H1 (cell line): ENCODE results near the gene DISP3. TPM values are rescaled to one million over a fixed set of nuclear protein-coding genes. Genes with fewer than 3 reads are reported as not detected.

Source experiments
- CTCF ChIA-PET: fragments of 300-600 bp; sonication (Branson Sonifier 250); formaldehyde crosslinking; loops from one replicate; lab custom pipeline; 2021; ENCODE audit not compliant: partially characterized antibody; lab: Charles Lee
- POLR2A ChIA-PET: fragments of 300-600 bp; sonication (Branson Sonifier 250); formaldehyde crosslinking; loops from one replicate; lab custom pipeline; 2021; ENCODE audit warnings: inconsistent platforms; ENCODE audit not compliant: partially characterized antibody; lab: Charles Lee
- DNase-seq, 2 experiments: peaks; one replicate each; pipeline versions ENCODE4 v3.0.0 to v3.0.0-alpha.2; 2010 to 2022; ENCODE audit warnings: low spot score in 2 of 2, low read depth in 1 of 2, mixed read lengths in 1 of 2
- FAIRE-seq: peaks from 2 replicates; lab custom pipeline; 2011; peaks lifted over from hg19 to GRCh38; lab: Jason Lieb, UNC
- H2AFZ ChIP-seq: 2 replicates; pipeline ENCODE4 v1.8.1; 2012; ENCODE audit warnings: low read length, inconsistent platforms
- H2AK5ac ChIP-seq: 2 replicates; pipeline ENCODE4 v1.6.1; 2013; ENCODE audit warnings: low read depth, low read length
- H2BK120ac ChIP-seq: replicated peaks from 2 replicates; pipeline ENCODE3; 2013; ENCODE audit warnings: low read depth, low read length, inconsistent platforms
- H2BK12ac ChIP-seq: 2 replicates; pipeline ENCODE4 v1.6.1; 2013; ENCODE audit warnings: low read depth, low read length
- H2BK15ac ChIP-seq: 2 replicates; pipeline ENCODE4 v1.6.1; 2013; ENCODE audit warnings: low read length
- H2BK20ac ChIP-seq: 2 replicates; pipeline ENCODE4 v1.6.1; 2013; ENCODE audit warnings: low read length
- H2BK5ac ChIP-seq: 2 replicates; pipeline ENCODE4 v1.6.1; 2013; ENCODE audit warnings: low read depth, low read length
- H3K14ac ChIP-seq: 2 replicates; pipeline ENCODE4 v1.6.1; 2013; ENCODE audit warnings: inconsistent platforms; ENCODE audit not compliant: insufficient read length
- H3K18ac ChIP-seq: 2 replicates; pipeline ENCODE4 v1.6.1; 2013; ENCODE audit warnings: low read length; ENCODE audit errors: extremely low read depth
- H3K23ac ChIP-seq: 2 replicates; pipeline ENCODE4 v1.6.1; 2013; ENCODE audit warnings: inconsistent platforms; ENCODE audit not compliant: insufficient read length
- H3K23me2 ChIP-seq: 2 replicates; pipeline ENCODE4 v1.6.1; 2013; ENCODE audit warnings: low read depth, low read length
- H3K27ac ChIP-seq: 2 replicates; pipeline ENCODE4 v1.6.1; 2011; ENCODE audit warnings: low read depth, low read length, inconsistent platforms
- H3K27me3 ChIP-seq, 4 experiments: replicated peaks in 1 of 4; 1 replicate in 1 of 4; 2 replicates in 3 of 4; pipeline versions ENCODE4 v1.6.1 to v1.8.1; 2011 to 2013; ENCODE audit warnings: low read length in 3 of 4, mild to moderate bottlenecking in 3 of 4, inconsistent platforms in 2 of 4, mixed read lengths in 2 of 4, moderate library complexity in 1 of 4; ENCODE audit not compliant: control insufficient read depth in 3 of 4, insufficient read depth in 3 of 4; ENCODE audit errors: extremely low read depth in 1 of 4
- H3K36me3 ChIP-seq, 4 experiments: 2 replicates each; pipeline versions ENCODE4 v1.6.1 to v1.8.1; 2011 to 2013; ENCODE audit warnings: mild to moderate bottlenecking in 4 of 4, low read length in 3 of 4, moderate library complexity in 2 of 4, control low read depth in 1 of 4, inconsistent platforms in 1 of 4; ENCODE audit not compliant: insufficient read depth in 4 of 4, control insufficient read depth in 2 of 4
- H3K4ac ChIP-seq: replicated peaks from 2 replicates; pipeline ENCODE3; 2013; ENCODE audit warnings: low read length, low read depth, mixed read lengths, inconsistent platforms; ENCODE audit not compliant: insufficient read length
- H3K4me1 ChIP-seq, 4 experiments: replicated peaks in 1 of 4; 1 replicate in 1 of 4; 2 replicates in 3 of 4; pipeline versions ENCODE4 v1.6.1 to v1.8.1; 2011 to 2013; ENCODE audit warnings: low read length in 3 of 4, inconsistent platforms in 2 of 4, mixed read lengths in 1 of 4; ENCODE audit not compliant: insufficient read depth in 4 of 4, control insufficient read depth in 3 of 4
- H3K4me2 ChIP-seq, 2 experiments: 2 replicates each; pipeline versions ENCODE4 v1.6.1 to v1.8.1; 2011 to 2013; ENCODE audit warnings: low read depth in 2 of 2, low read length in 2 of 2, control low read depth in 1 of 2, inconsistent platforms in 1 of 2, mild to moderate bottlenecking in 1 of 2; ENCODE audit not compliant: insufficient read depth in 1 of 2
- H3K4me3 ChIP-seq, 4 experiments: fragments of 200-600, 300-600 bp in 1 of 4; sonication (generic), shearing (Covaris generic), sonication (Bioruptor Twin) in 1 of 4; 2 replicates each; pipeline versions ENCODE4 v1.5.1 to v1.8.1; 2011 to 2016; ENCODE audit warnings: low read length in 4 of 4, low read depth in 3 of 4, control low read depth in 2 of 4, inconsistent platforms in 2 of 4, mild to moderate bottlenecking in 2 of 4, mixed read lengths in 1 of 4, moderate library complexity in 1 of 4; ENCODE audit not compliant: insufficient read depth in 2 of 4; ENCODE audit errors: extremely low read depth in 1 of 4
- H3K56ac ChIP-seq: replicated peaks from 2 replicates; pipeline ENCODE3; 2013; ENCODE audit warnings: low read depth, mild to moderate bottlenecking, mixed read lengths, low read length, inconsistent platforms; ENCODE audit not compliant: insufficient read length
- H3K79me1 ChIP-seq: 2 replicates; pipeline ENCODE4 v1.6.1; 2013; ENCODE audit warnings: low read depth, low read length, control low read depth
- H3K79me2 ChIP-seq, 2 experiments: 2 replicates each; pipeline versions ENCODE4 v1.6.1 to v1.8.1; 2012 to 2013; ENCODE audit warnings: low read length in 2 of 2, mild to moderate bottlenecking in 2 of 2, inconsistent platforms in 1 of 2; ENCODE audit not compliant: insufficient read depth in 2 of 2, control insufficient read depth in 1 of 2
- H3K9ac ChIP-seq, 4 experiments: replicated peaks in 1 of 4; 1 replicate in 1 of 4; 2 replicates in 3 of 4; pipeline versions ENCODE4 v1.6.1 to v1.8.1; 2011 to 2013; ENCODE audit warnings: low read depth in 3 of 4, low read length in 3 of 4, control low read depth in 2 of 4, mild to moderate bottlenecking in 2 of 4, moderate library complexity in 2 of 4, inconsistent platforms in 1 of 4; ENCODE audit errors: extremely low read depth in 1 of 4
- H3K9me3 ChIP-seq, 2 experiments: 2 replicates each; pipeline versions ENCODE4 v1.6.1 to v1.8.1; 2012 to 2013; ENCODE audit warnings: mild to moderate bottlenecking in 2 of 2, moderate library complexity in 2 of 2, control low read depth in 1 of 2, inconsistent platforms in 1 of 2, low read depth in 1 of 2, low read length in 1 of 2, mixed read lengths in 1 of 2; ENCODE audit not compliant: insufficient read depth in 2 of 2
- H4K20me1 ChIP-seq, 2 experiments: replicated peaks in 1 of 2; 2 replicates each; pipeline versions ENCODE3 to v1.8.1; 2011 to 2013; ENCODE audit warnings: inconsistent platforms in 2 of 2, low read length in 2 of 2, mild to moderate bottlenecking in 1 of 2; ENCODE audit not compliant: insufficient read depth in 2 of 2, control insufficient read depth in 1 of 2
- H4K5ac ChIP-seq: 2 replicates; pipeline ENCODE4 v1.6.1; 2013; ENCODE audit warnings: low read length, low read depth, mixed read lengths, inconsistent platforms; ENCODE audit not compliant: insufficient read length
- H4K8ac ChIP-seq: 2 replicates; pipeline ENCODE4 v1.8.0; 2013; ENCODE audit warnings: mild to moderate bottlenecking, moderate library complexity, low read length, inconsistent platforms; ENCODE audit not compliant: insufficient read depth; ENCODE audit errors: extremely low read depth
- H4K91ac ChIP-seq: replicated peaks from 2 replicates; pipeline ENCODE3; 2013; ENCODE audit warnings: low read length, mixed read lengths, inconsistent platforms; ENCODE audit not compliant: insufficient read length
- ASH2L ChIP-seq: fragments of 200-600, 300-600 bp; sonication (generic); IDR thresholded peaks from one replicate; pipeline ENCODE4 v1.7.1; 2017; ENCODE audit warnings: low read length
- BACH1 ChIP-seq: IDR thresholded peaks from 2 replicates; pipeline ENCODE4 v1.6.1; 2012; ENCODE audit warnings: low read length, improper control_type of control experiment
- CHD2 ChIP-seq: IDR thresholded peaks from 2 replicates; pipeline ENCODE4 v1.6.1; 2012; ENCODE audit warnings: low read length, improper control_type of control experiment
- CREB1 ChIP-seq: IDR thresholded peaks from 2 replicates; pipeline ENCODE4 v1.6.1; 2012; ENCODE audit warnings: inconsistent platforms
- MAFK ChIP-seq: IDR thresholded peaks from 2 replicates; pipeline ENCODE4 v1.6.1; 2012; ENCODE audit warnings: low read depth, mild to moderate bottlenecking, improper control_type of control experiment, low read length
- SAP30 ChIP-seq: fragments of 300-600 bp; sonication (generic); IDR thresholded peaks from 2 replicates; pipeline ENCODE4 v1.7.1; 2012; ENCODE audit warnings: low read length, moderate library complexity, mild to moderate bottlenecking, inconsistent platforms; ENCODE audit not compliant: insufficient read depth, insufficient replicate concordance
- SIN3A ChIP-seq, 2 experiments: IDR thresholded peaks in 1 of 2; conservative IDR thresholded peaks in 1 of 2; 2 replicates each; pipeline ENCODE4 v1.6.1; 2011 to 2012; ENCODE audit warnings: low read length in 2 of 2, improper control_type of control experiment in 1 of 2, low read depth in 1 of 2, mild to moderate bottlenecking in 1 of 2
- SIX5 ChIP-seq: IDR thresholded peaks from 2 replicates; pipeline ENCODE4 v1.6.1; 2011; ENCODE audit warnings: mild to moderate bottlenecking, low read depth, low read length
- SP2 ChIP-seq: IDR thresholded peaks from 2 replicates; pipeline ENCODE4 v1.6.1; 2012; ENCODE audit warnings: mild to moderate bottlenecking, low read length, inconsistent platforms
- SP4 ChIP-seq: IDR thresholded peaks from 2 replicates; pipeline ENCODE4 v1.6.1; 2012; ENCODE audit warnings: low read length, inconsistent platforms
- TAF1 ChIP-seq: IDR thresholded peaks from 2 replicates; pipeline ENCODE4 v1.6.1; 2011; ENCODE audit warnings: mild to moderate bottlenecking, low read depth, low read length
- WGBS, 2 experiments: shearing (Covaris generic) in 1 of 2; methylation state at CpG; one replicate each; pipeline versions ENCODE4 v1.1.6 to v1.1.7; 2013 to 2015; ENCODE audit warnings: low lambda C conversion rate in 2 of 2, mixed read lengths in 2 of 2, inconsistent platforms in 1 of 2, low coverage in 1 of 2, missing lambda C conversion rate in 1 of 2; ENCODE audit not compliant: insufficient replicate concordance in 2 of 2, insufficient coverage in 1 of 2, insufficient read length in 1 of 2; ENCODE audit errors: extremely low coverage in 1 of 2, missing lambda C conversion rate in 1 of 2; 5-methylcytosine and 5-hydroxymethylcytosine counted together
- polyA plus RNA-seq, 7 experiments: library from polyadenylated mRNA; depleted of rRNA in 3 of 7; stranded (reverse) in 5 of 7; unstranded in 2 of 7; fragments of >200 nt in 5 of 7; fragments of 200-250 nt in 2 of 7; gene quantifications; 1 replicate in 5 of 7; 2 replicates in 1 of 7; 4 replicates in 1 of 7; pipeline versions ENCODE4 v1.2.1 to v1.2.3, GENCODE V29; 2011 to 2013; ENCODE audit warnings: missing spikeins in 2 of 7, mixed read lengths in 2 of 7
- total RNA-seq: library from RNA; stranded (reverse); fragmentation: NEBNext Ultra II Directional; extraction: Animal tissue kit (Norgen Biotek cat#: 25700); gene quantifications from 2 replicates; pipeline ENCODE4 v1.2.1, GENCODE V29; 2021

The DISP3 gene
- total and polyA plus RNA-seq, 2 of the 8 experiments (the other 6 are each of a cell fraction or from before 2014, with no cell fraction given): 3.4 to 4.6 TPM

GRCh38 chr1:11529763-11530730, 51.1 kb downstream of the DISP3 start:
- DNase-seq (no peak), FAIRE-seq (no peak)
- no peaks in the 10 kb centered on the region for H3K79me1 ChIP-seq
- peak overlapping the region; percentile 2; the same call in 1 of the 2 replicates for H4K8ac ChIP-seq
- no peak overlapping the region for H3K4ac ChIP-seq
- H3K27me3 ChIP-seq: no peaks in the 10 kb centered on the region; a peak in 1 of 7 replicates
- H2AK5ac ChIP-seq: no peak overlapping the region
- H3K4me3 ChIP-seq: no peak overlapping the region
- POLR2A ChIA-PET: interaction anchor here (0.7 to 1.6 kb wide), 3 partner anchors 10 to 51 kb away, joined by 3 to 4 read pairs (median 3); partner anchors contain the start of gene DISP3
- no peak overlapping the region for H4K5ac ChIP-seq
- no peak overlapping the region for H3K56ac ChIP-seq
- H2BK15ac ChIP-seq: no peak overlapping the region
- H3K14ac ChIP-seq: no peak overlapping the region
- no peak overlapping the region for H2BK120ac ChIP-seq
- H2AFZ ChIP-seq: no peak overlapping the region
- H3K23me2 ChIP-seq: no peaks in the 10 kb centered on the region
- H3K36me3 ChIP-seq: no peaks in the 10 kb centered on the region
- no peaks in the 10 kb centered on the region for H3K79me2 ChIP-seq
- no peak for TF ChIP-seq BACH1
- TF ChIP-seq SP2: no peak
- TF ChIP-seq CHD2: no peak
- no peak for TF ChIP-seq SAP30
- no peak for TF ChIP-seq SP4
- TF ChIP-seq TAF1: no peak
- TF ChIP-seq CREB1: no peak
- no peak for TF ChIP-seq SIN3A (conservative IDR thresholded peaks at IDR 0.05 in 1 of 2, IDR thresholded peaks at IDR 0.05 in 1 of 2; ENCODE audit: low read depth in 1 of 2, low read length in 2 of 2)
- TF ChIP-seq ASH2L: no peak
- TF ChIP-seq MAFK: no peak
- TF ChIP-seq SIX5: no peak
- H4K91ac ChIP-seq: no peak overlapping the region
- no peak overlapping the region for H3K4me2 ChIP-seq
- CTCF ChIA-PET: interaction anchor here (0.6 to 2.3 kb wide), 10 partner anchors 13 to 189 kb away, joined by 3 to 8 read pairs (median 4); no protein-coding TSS in a partner anchor
- no peak overlapping the region for H3K27ac ChIP-seq
- no peak overlapping the region for H2BK5ac ChIP-seq
- WGBS, 2 experiments: 92% methylated on average over 32 of the region's 34 CpGs; no CpG with 5 or more reads in 1 of the 2 experiments
- H3K23ac ChIP-seq: no peak overlapping the region
- no peak overlapping the region for H2BK20ac ChIP-seq
- no peaks in the 10 kb centered on the region for H4K20me1 ChIP-seq
- H3K18ac ChIP-seq: no peak overlapping the region
- no peak overlapping the region for H3K9ac ChIP-seq
- H3K4me1 ChIP-seq: peaks cover 0 to 3% (median 0%) of the 10 kb centered on the region in 4 experiments; a peak in 3 of 7 replicates
- H3K9me3 ChIP-seq: no peaks in the 10 kb centered on the region
- H2BK12ac ChIP-seq: no peak overlapping the region
